PC-9 (cell line): ENCODE results near the gene SLCO4C1. TPM values are rescaled to one million over a fixed set of nuclear protein-coding genes. Genes with fewer than 3 reads are reported as not detected.

Experiments
- Bru-seq: library from RNA; stranded (reverse); fragments of 400-500 nt; gene quantifications from one replicate; lab custom pipeline; 2021; lab: Mats Ljungman, UMichigan
- BruChase-seq, 2 experiments: library from RNA; stranded (reverse); fragments of 400-500 nt; gene quantifications; one replicate each; lab custom pipeline; 2021; lab: Mats Ljungman, UMichigan
- BruUV-seq: library from RNA; stranded (reverse); fragments of 400-500 nt; replicated peaks from 2 replicates; lab custom pipeline; 2021; lab: Mats Ljungman, UMichigan
- CTCF ChIA-PET: fragments of 300-600 bp; sonication (Branson Sonifier 250); formaldehyde crosslinking; loops from one replicate; lab custom pipeline; 2022; ENCODE audit warnings: antibody characterized with exemption; lab: Charles Lee
- POLR2A ChIA-PET: fragments of 300-600 bp; sonication (Branson Sonifier 250); formaldehyde crosslinking; loops from one replicate; lab custom pipeline; 2022; ENCODE audit warnings: antibody characterized with exemption; ENCODE audit not compliant: unreplicated experiment; lab: Charles Lee
- DNase-seq, 2 experiments: peaks; one replicate each; pipeline versions ENCODE4 v3.0.0 to v3.0.0-alpha.2; 2015 to 2022; ENCODE audit warnings: mixed read lengths in 1 of 2
- H2AFZ ChIP-seq: fragments of 200-600 bp; sonication (generic); 2 replicates; pipeline ENCODE4 v1.8.1; 2017; ENCODE audit warnings: antibody characterized with exemption
- H3F3A ChIP-seq: fragments of 200-600 bp; sonication (generic); 2 replicates; pipeline ENCODE4 v1.8.1; 2017; ENCODE audit warnings: antibody characterized with exemption, mild to moderate bottlenecking, low read depth; ENCODE audit not compliant: insufficient read depth
- H3K27ac ChIP-seq: fragments of 200-600 bp; sonication (generic); 2 replicates; pipeline ENCODE4 v1.6.1; 2016; ENCODE audit warnings: mixed run types
- H3K27me3 ChIP-seq: fragments of 200-600 bp; sonication (generic); 2 replicates; pipeline ENCODE4 v1.6.1; 2016; ENCODE audit warnings: low read depth, mixed run types; ENCODE audit not compliant: insufficient read depth
- H3K36me3 ChIP-seq: fragments of 200-600 bp; sonication (generic); 2 replicates; pipeline ENCODE4 v1.6.1; 2016; ENCODE audit warnings: low read depth, mixed run types
- H3K4me1 ChIP-seq: fragments of 200-600 bp; sonication (generic); replicated peaks from 2 replicates; pipeline ENCODE4 v1.6.1; 2016; ENCODE audit warnings: mixed run types; ENCODE audit not compliant: insufficient read depth
- H3K4me2 ChIP-seq: fragments of 200-600 bp; sonication (generic); 2 replicates; pipeline ENCODE4 v1.6.1; 2017; ENCODE audit warnings: mixed run types
- H3K4me3 ChIP-seq: fragments of 200-600 bp; sonication (generic); 2 replicates; pipeline ENCODE4 v1.6.1; 2016; ENCODE audit warnings: mixed run types
- H3K79me2 ChIP-seq: fragments of 200-600 bp; sonication (generic); 2 replicates; pipeline ENCODE4 v1.6.1; 2017; ENCODE audit warnings: low read depth, mixed run types
- H3K9me2 ChIP-seq: fragments of 200-600 bp; sonication (generic); 2 replicates; pipeline ENCODE4 v1.8.1; 2017; ENCODE audit warnings: mild to moderate bottlenecking; ENCODE audit not compliant: insufficient read depth
- H3K9me3 ChIP-seq: fragments of 200-600 bp; sonication (generic); 2 replicates; pipeline ENCODE4 v1.8.1; 2016; ENCODE audit warnings: low read depth; ENCODE audit not compliant: insufficient read depth
- H4K20me1 ChIP-seq: fragments of 200-600 bp; sonication (generic); 2 replicates; pipeline ENCODE4 v1.8.1; 2017; ENCODE audit not compliant: insufficient read depth
- EZH2 ChIP-seq: fragments of 200-600 bp; sonication (generic); IDR thresholded peaks from 2 replicates; pipeline ENCODE4 v1.8.0; 2017; ENCODE audit warnings: antibody characterized with exemption, low read depth
- intact Hi-C: fragments of 100-400 bp; cut with micrococcal nuclease; formaldehyde crosslinking; loops from one replicate; pipeline ENCODE4 v1.10.0; 2022; ENCODE audit not compliant: unreplicated experiment
- long read RNA-seq: library from polyadenylated mRNA; stranded (forward); transcript quantifications from one replicate; pipeline ENCODE4 v2.0.0, GENCODE V29; 2022
- total RNA-seq: library from RNA; stranded (reverse); gene quantifications from 2 replicates; pipeline ENCODE4 v1.2.3, GENCODE V29; 2021
- TF ChIP-seq, protein P1 (sequence below): fragments of 200-600 bp; sonication (generic); conservative IDR thresholded peaks from 2 replicates; pipeline ENCODE4 v1.6.1; 2017; ENCODE audit warnings: mixed run types, antibody characterized with exemption, mild to moderate bottlenecking, moderate library complexity

SLCO4C1 gene, protein sequence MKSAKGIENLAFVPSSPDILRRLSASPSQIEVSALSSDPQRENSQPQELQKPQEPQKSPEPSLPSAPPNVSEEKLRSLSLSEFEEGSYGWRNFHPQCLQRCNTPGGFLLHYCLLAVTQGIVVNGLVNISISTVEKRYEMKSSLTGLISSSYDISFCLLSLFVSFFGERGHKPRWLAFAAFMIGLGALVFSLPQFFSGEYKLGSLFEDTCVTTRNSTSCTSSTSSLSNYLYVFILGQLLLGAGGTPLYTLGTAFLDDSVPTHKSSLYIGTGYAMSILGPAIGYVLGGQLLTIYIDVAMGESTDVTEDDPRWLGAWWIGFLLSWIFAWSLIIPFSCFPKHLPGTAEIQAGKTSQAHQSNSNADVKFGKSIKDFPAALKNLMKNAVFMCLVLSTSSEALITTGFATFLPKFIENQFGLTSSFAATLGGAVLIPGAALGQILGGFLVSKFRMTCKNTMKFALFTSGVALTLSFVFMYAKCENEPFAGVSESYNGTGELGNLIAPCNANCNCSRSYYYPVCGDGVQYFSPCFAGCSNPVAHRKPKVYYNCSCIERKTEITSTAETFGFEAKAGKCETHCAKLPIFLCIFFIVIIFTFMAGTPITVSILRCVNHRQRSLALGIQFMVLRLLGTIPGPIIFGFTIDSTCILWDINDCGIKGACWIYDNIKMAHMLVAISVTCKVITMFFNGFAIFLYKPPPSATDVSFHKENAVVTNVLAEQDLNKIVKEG
- total RNA-seq, result 0.48 and 2.5 TPM in 2 replicates
- Bru-seq, nascent RNA, result percentile 36 among the genes with signal in this experiment
- BruChase-seq, experiment 1, labeled RNA remaining after a 2-hour chase, result percentile 31 among the genes with signal in this experiment
- percentile 41 among the genes with signal in this experiment for BruChase-seq, experiment 2, labeled RNA remaining after a 6-hour chase
- long read RNA-seq, partial matches to known transcripts, result 0 of 2 reads
- long read RNA-seq, other reads (novel, unspliced or antisense), result 2 of 2 reads

DNA sequence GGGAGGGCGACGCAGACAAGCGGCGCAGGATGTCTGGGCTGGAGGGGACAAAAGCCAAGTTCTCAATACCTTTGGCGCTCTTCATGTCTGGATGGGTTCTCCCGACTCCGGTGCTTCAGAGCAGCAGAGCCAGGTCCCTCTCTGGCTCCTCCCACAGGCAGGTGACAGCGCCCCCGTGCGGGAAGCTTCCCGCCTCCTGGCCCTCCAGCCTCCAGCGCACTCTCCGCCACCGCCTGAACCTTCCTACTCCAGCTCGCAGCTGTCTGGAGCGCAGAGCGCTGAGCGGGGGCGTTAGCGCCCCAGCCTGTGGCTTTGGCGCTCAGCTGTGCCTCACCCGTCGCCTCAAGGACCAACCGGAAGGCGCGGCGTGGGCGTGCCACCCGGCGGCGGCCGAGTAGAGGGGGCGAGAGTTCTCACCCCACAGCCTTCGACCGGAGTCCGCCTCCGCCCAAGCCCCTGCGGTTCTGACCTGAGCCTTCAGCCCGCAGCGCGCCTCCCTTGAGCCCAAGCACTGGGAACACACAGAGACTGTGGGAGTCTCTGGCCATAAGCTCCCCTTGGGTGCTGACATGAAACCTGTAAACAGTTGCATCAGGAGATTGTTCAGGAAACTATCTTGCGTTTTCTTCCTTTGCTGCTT lies at the start of gene SLCO4C1:
SLCO4C1 (minus strand) TSS at position 107 of the 640 bp plus-strand sequence; CDS start at position 85, 22 bp downstream.
- Histone ChIP-seq H3K4me2 (peak within 1 kb of the TSS; percentile 87), H3K4me1 (no peaks in the 10 kb centered on the region), H2AFZ (peak within 1 kb of the TSS; percentile 90), H3K4me3 (peak within 1 kb of the TSS; percentile 54), H3K9me3 (no peaks in the 10 kb centered on the region), H3K79me2 (no peaks in the 10 kb centered on the region), H3K36me3 (no peaks in the 10 kb centered on the region), H3K27ac (no peak within 1 kb of the TSS), H3K9me2 (no peaks in the 10 kb centered on the region), H3F3A (no peaks in the 10 kb centered on the region), H3K27me3 (no peaks in the 10 kb centered on the region), H4K20me1 (no peaks in the 10 kb centered on the region)
- intact Hi-C loops, result no loop called here
- no TSS peak for BruUV-seq
- POLR2A ChIA-PET, result interaction anchor here (0.7 kb wide), 1 partner anchor 20 kb away, joined by 3 read pairs; no protein-coding TSS in a partner anchor
- CTCF ChIA-PET, result interaction anchor here (0.7 to 1.2 kb wide), 2 partner anchors 10 to 95 kb away, joined by 9 to 10 read pairs; no protein-coding TSS in a partner anchor
- TF ChIP-seq, protein P1, sequence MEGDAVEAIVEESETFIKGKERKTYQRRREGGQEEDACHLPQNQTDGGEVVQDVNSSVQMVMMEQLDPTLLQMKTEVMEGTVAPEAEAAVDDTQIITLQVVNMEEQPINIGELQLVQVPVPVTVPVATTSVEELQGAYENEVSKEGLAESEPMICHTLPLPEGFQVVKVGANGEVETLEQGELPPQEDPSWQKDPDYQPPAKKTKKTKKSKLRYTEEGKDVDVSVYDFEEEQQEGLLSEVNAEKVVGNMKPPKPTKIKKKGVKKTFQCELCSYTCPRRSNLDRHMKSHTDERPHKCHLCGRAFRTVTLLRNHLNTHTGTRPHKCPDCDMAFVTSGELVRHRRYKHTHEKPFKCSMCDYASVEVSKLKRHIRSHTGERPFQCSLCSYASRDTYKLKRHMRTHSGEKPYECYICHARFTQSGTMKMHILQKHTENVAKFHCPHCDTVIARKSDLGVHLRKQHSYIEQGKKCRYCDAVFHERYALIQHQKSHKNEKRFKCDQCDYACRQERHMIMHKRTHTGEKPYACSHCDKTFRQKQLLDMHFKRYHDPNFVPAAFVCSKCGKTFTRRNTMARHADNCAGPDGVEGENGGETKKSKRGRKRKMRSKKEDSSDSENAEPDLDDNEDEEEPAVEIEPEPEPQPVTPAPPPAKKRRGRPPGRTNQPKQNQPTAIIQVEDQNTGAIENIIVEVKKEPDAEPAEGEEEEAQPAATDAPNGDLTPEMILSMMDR, result peak; percentile 64
- TF ChIP-seq EZH2, result no peak
- DNase-seq, result peak in 1 of 2 experiments; percentile 85

- CTCF ChIA-PET, result no interaction called here
- Histone ChIP-seq H3K9me2 (no peaks in the 10 kb centered on the region), H3K4me2 (no peak overlapping the region), H3K79me2 (no peaks in the 10 kb centered on the region), H3K4me3 (no peak overlapping the region), H4K20me1 (no peaks in the 10 kb centered on the region), H3K27me3 (no peaks in the 10 kb centered on the region), H2AFZ (no peak overlapping the region), H3F3A (no peaks in the 10 kb centered on the region), H3K27ac (no peak overlapping the region), H3K36me3 (no peaks in the 10 kb centered on the region), H3K4me1 (no peaks in the 10 kb centered on the region), H3K9me3 (no peaks in the 10 kb centered on the region)
- no peak for DNase-seq
- POLR2A ChIA-PET, result interaction anchor here (0.5 kb wide), 1 partner anchor 1139 kb away, joined by 3 read pairs; no protein-coding TSS in a partner anchor
- intact Hi-C loops, result no loop called here
- TF ChIP-seq, protein P1, result no peak
- TF ChIP-seq EZH2, result no peak
- BruUV-seq, result no TSS peak
Observed at GRCh38 chr5:102341681-102342288, 45.7 kb upstream of the SLCO4C1 start.
